Thymus (tissue), 11 donors: ENCODE results near the gene ZNF619. TPM values are rescaled to one million over a fixed set of nuclear protein-coding genes. Genes with fewer than 3 reads are reported as not detected.

Experiments used
- DNase-seq, 9 donors: peaks; one replicate each; pipeline ENCODE4 v3.0.0-alpha.2; 2013; ENCODE audit warnings: low spot score in 9 of 9, low read depth in 6 of 9, missing footprints in 1 of 9
- H3K27ac ChIP-seq, 2 donors: one replicate each; pipeline ENCODE4 v1.5.1; 2013; ENCODE audit warnings: control low read depth in 1 of 2, low read depth in 1 of 2, low read length in 1 of 2, mild to moderate bottlenecking in 1 of 2, moderate library complexity in 1 of 2
- H3K27me3 ChIP-seq, 2 donors: one replicate each; pipeline ENCODE4 v1.5.1; 2013; ENCODE audit warnings: low read length in 1 of 2; ENCODE audit not compliant: control insufficient read depth in 2 of 2, insufficient read depth in 1 of 2
- H3K36me3 ChIP-seq, 2 donors: one replicate each; pipeline ENCODE4 v1.5.1; 2013; ENCODE audit warnings: low read length in 1 of 2, mild to moderate bottlenecking in 1 of 2, moderate library complexity in 1 of 2; ENCODE audit not compliant: control insufficient read depth in 2 of 2, insufficient read depth in 2 of 2
- H3K4me1 ChIP-seq, 2 donors: one replicate each; pipeline ENCODE4 v1.5.1; 2013; ENCODE audit warnings: low read length in 2 of 2; ENCODE audit not compliant: control insufficient read depth in 2 of 2, insufficient read depth in 2 of 2
- H3K4me3 ChIP-seq, 2 donors: one replicate each; pipeline ENCODE4 v1.5.1; 2013; ENCODE audit warnings: low read length in 2 of 2, control low read depth in 1 of 2, mild to moderate bottlenecking in 1 of 2
- H3K9me3 ChIP-seq, 2 donors: one replicate each; pipeline ENCODE4 v1.5.1; 2013; ENCODE audit warnings: low read length in 1 of 2, mild to moderate bottlenecking in 1 of 2; ENCODE audit not compliant: control insufficient read depth in 2 of 2, insufficient read depth in 1 of 2
- WGBS: extraction: QIAGEN DNeasy Blood & Tissue Kit; methylation state at CpG from one replicate; pipeline ENCODE4 v1.1.7; 2013; 5-methylcytosine and 5-hydroxymethylcytosine counted together
- polyA plus RNA-seq: library from polyadenylated mRNA; stranded (reverse); fragments of 200-250 nt; gene quantifications from one replicate; pipeline ENCODE4 v1.2.3, GENCODE V29; 2013
- total RNA-seq: library from RNA; stranded (reverse); fragments of 120-200 nt; gene quantifications from one replicate; pipeline ENCODE4 v1.2.4, GENCODE V29; 2013
- donor health status: healthy.

The ZNF619 gene
- total and polyA plus RNA-seq, 2 donors: 1.3 to 2.8 TPM

DNA sequence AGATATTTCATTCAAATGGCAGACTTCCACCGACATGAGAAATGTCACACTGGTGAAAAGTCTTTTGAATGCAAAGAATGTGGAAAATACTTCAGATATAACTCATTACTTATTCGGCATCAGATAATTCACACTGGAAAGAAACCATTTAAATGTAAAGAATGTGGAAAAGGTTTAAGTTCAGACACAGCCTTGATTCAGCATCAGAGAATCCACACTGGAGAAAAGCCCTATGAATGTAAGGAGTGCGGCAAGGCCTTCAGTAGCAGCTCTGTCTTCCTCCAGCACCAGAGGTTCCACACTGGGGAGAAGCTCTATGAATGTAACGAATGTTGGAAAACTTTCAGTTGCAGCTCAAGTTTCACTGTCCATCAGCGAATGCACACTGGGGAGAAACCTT, 39.3 kb downstream of the ZNF619 start:
- WGBS: 97% methylated on average over 5 of the region's 5 CpGs
- H3K36me3 ChIP-seq: peaks cover 0 to 3% of the 10 kb centered on the region in 2 donors

DNA sequence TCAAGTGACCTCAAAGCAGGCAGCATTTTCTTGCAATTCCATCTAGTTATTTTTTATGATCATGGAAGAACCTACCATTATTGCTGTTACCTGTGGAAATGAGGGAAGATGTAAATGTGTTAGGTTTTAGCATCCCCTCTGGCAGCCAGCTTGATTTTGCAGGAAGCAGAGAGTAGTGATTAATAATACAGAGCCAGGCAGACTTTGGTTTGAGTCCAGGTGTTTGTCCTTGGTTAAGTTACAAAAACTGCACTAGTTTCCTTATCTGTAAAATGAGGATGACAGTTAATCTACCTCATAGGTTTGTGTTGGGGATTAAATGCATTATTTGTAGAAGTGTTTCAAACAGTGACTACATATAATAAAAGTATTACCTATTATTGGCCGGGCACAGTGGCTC, 41.1 kb downstream of the ZNF619 start:
- 96% methylated on average over 1 of the region's 1 CpG for WGBS
- Histone ChIP-seq H3K9me3 (no peaks in the 10 kb centered on the region), H3K27me3 (no peaks in the 10 kb centered on the region)

More for the DNA sequence above, 39.3 kb downstream of the ZNF619 start:
- no peak overlapping the region for H3K4me3 ChIP-seq
- no peaks in the 10 kb centered on the region for H3K9me3 ChIP-seq
- H3K27me3 ChIP-seq: no peaks in the 10 kb centered on the region
- no peak for DNase-seq
- H3K4me1 ChIP-seq: no peaks in the 10 kb centered on the region
- no peak overlapping the region for H3K27ac ChIP-seq

DNA sequence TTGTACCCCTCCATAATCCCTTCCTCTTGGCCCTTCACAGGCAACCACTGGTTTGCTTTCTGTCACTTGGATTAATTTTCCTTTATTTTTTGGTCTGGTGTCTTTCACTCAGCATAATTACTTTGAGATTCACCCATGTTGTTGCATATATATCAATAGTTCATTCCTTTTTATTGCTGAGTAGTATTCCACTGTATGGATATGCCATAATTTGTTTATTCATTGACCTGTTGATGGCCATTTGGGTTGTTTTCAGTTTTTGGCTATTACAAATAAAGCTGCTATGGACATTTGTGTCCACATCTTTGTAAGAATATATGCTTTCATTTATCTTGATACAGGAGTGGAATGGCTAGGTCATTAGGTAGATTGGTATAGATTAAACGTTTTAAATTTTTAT, 41.9 kb downstream of the ZNF619 start:
- no peak overlapping the region for H3K4me3 ChIP-seq
- H3K27me3 ChIP-seq: no peaks in the 10 kb centered on the region
- WGBS: 98% methylated on average over 1 of the region's 1 CpG

More for the DNA sequence above, 41.1 kb downstream of the ZNF619 start:
- DNase-seq: no peak
- Histone ChIP-seq H3K4me1 (no peaks in the 10 kb centered on the region), H3K36me3 (no peaks in the 10 kb centered on the region), H3K27ac (no peak overlapping the region), H3K4me3 (no peak overlapping the region)

DNA sequence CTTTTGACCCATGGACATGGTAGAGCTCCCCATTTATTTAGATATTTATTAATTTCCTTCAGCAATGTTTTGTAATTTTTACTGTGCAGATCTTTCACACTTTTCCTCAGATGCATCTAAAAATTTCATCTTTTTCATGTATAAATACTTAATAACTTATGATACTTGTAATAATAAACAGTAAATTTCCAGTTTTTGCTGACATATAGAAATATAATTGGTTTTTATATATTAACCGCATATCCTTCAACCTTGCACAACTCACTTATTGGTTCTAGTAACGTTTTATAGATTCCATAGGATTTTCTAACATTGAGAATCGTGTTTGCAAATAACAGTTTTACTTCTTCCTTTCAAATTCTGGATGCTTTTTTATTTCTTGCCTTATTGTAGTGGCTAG, 44.3 kb downstream of the ZNF619 start:
- no peaks in the 10 kb centered on the region for H3K9me3 ChIP-seq
- no peak for DNase-seq
- no peak overlapping the region for H3K27ac ChIP-seq
- no peak overlapping the region for H3K4me3 ChIP-seq
- no peaks in the 10 kb centered on the region for H3K27me3 ChIP-seq
- H3K4me1 ChIP-seq: peaks cover 4 to 12% of the 10 kb centered on the region in 2 donors
- no peaks in the 10 kb centered on the region for H3K36me3 ChIP-seq
- whole genome bisulfite sequencing: 98% methylated on average over 3 of the region's 3 CpGs

More for the DNA sequence above, 41.9 kb downstream of the ZNF619 start:
- H3K36me3 ChIP-seq: no peaks in the 10 kb centered on the region
- H3K27ac ChIP-seq: no peak overlapping the region
- DNase-seq: no peak
- no peaks in the 10 kb centered on the region for H3K9me3 ChIP-seq
- H3K4me1 ChIP-seq: no peaks in the 10 kb centered on the region

DNA sequence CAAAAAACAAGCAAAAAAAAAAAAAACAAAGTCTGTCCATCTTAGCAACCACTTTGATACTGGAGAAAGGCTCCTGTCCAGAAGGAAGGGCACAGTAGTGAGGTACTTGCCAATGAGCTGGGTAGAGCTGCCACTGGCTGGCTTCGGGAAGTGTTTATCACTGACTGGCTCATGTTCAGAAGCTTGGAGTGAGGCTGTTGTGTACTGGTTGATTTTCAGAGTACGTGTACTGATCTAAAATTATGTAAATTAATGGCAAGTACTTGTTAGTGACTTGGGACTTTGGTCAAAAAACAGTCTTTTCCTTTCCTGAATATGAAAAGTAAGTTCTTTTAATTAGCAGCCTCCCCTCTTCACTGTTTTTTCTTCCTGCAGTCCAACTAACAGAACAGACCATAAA, 46.9 kb downstream of the ZNF619 start:
- Histone ChIP-seq H3K9me3 (no peaks in the 10 kb centered on the region), H3K4me3 (no peak overlapping the region), H3K27ac (peak overlapping the region in 1 of 2 donors; percentile 34), H3K27me3 (no peaks in the 10 kb centered on the region), H3K4me1 (peaks cover 4 to 12% of the 10 kb centered on the region in 2 donors), H3K36me3 (peaks cover 0 to under 1% of the 10 kb centered on the region in 2 donors)
- 92% methylated on average over 2 of the region's 2 CpGs for WGBS
- no peak for DNase-seq

DNA sequence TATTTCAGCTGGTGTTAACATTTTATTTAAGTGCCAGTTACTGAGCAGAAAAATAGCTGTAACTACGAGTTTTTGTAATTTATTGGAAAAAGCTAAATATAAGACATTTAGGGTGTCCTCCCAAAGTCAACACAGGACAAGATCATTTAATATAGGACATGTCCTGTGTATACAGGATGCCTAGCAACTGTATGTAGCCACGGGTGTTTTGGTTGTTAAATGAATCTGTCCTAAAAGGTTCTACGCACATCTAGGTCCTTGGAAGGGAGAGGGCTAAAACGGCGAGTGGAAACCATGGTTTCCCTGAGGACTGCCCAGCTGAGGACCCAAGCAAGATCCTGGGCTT, 47.3 kb downstream of the ZNF619 start:
- Histone ChIP-seq H3K27me3 (no peaks in the 10 kb centered on the region), H3K4me3 (peak overlapping the region; percentile 73 to 91), H3K4me1 (peaks cover 4 to 12% of the 10 kb centered on the region in 2 donors), H3K36me3 (peaks cover 0 to 4% of the 10 kb centered on the region in 2 donors), H3K9me3 (no peaks in the 10 kb centered on the region), H3K27ac (peak overlapping the region; percentile 61 to 92)
- DNase-seq: peak in 2 of 9 donors; percentile 5 to 21
- WGBS: 44% methylated on average over 5 of the region's 5 CpGs

DNA sequence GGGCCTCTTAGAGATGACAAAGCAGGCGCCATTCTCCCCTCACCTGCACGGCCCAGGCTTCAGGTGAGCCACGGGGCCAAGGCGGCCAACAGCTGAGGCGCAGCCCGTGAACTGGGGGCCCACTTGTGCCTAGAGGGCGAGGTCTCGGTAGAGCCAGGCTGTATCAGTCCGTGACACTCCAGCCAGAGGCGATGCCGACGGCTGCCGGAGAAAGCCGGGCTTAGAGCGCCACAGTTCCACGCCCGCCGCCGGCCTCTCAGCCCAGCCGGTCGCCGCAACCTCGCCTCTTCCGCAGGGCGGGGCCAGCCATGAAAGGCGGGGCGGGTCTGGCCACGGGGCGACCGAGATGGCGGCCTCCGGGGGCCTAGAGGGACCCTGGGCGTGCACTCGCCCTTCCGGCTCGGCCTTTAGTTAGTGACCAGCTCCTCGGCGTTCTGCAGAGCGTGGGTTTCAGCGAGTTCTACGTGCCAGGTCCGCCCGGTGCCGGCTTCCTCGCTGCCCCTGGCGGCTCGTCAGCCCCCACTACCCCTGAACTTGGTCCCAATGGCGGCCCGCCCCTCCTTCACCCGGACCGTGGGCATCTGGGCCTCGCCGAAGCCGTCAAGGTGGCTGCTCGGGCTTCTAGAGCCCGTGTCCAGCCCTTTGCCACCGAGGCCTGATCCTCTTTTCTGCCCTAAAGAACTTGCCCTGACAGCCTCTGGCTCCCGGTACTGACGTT, 47.8 kb downstream of the ZNF619 start, which contains the start of gene ZNF621:
Gene ZNF621 (plus strand): TSS at position 393 of the 718 bp plus-strand sequence. CDS start 881 bp downstream, outside the sequence.
- 1% methylated on average over 59 of the region's 59 CpGs for WGBS
- H3K27me3 ChIP-seq: no peaks in the 10 kb centered on the region
- H3K4me1 ChIP-seq: peaks cover 4 to 12% of the 10 kb centered on the region in 2 donors

DNA sequence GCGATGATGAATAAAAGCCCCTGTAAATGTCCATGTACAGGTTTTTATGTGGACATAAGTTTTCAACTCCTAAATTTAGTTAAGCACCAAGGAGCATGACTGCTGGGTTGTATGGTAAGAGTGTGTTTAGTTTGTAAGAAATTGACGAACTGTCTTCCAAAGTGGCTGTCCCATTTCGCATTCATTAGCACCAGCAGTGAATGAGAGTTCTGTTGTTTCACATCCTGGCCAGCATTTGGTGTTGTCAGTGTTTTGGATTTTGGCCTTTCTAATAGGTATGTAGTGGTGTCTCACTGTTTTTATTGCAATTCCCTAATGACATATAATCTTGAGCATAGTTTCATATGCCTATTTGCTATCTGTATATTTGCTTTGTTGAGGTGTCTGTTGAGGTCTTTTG, 51.5 kb downstream of the ZNF619 start:
- peaks cover 26 to 35% of the 10 kb centered on the region in 2 donors for H3K36me3 ChIP-seq
- DNase-seq: no peak
- H3K4me1 ChIP-seq: peaks cover 4 to 12% of the 10 kb centered on the region in 2 donors
- no peak overlapping the region for H3K27ac ChIP-seq
- no peaks in the 10 kb centered on the region for H3K27me3 ChIP-seq
- WGBS: 97% methylated on average over 3 of the region's 3 CpGs
- peaks cover 0 to 1% of the 10 kb centered on the region in 2 donors for H3K9me3 ChIP-seq
- H3K4me3 ChIP-seq: no peak overlapping the region

More for the DNA sequence above, 47.8 kb downstream of the ZNF619 start, which contains the start of gene ZNF621:
- peak; percentile 23 to 85 (median 64) for DNase-seq
- H3K36me3 ChIP-seq: peaks cover 3 to 4% of the 10 kb centered on the region in 2 donors
- peak within 1 kb of the TSS; percentile 73 to 91 for H3K4me3 ChIP-seq
- peak within 1 kb of the TSS; percentile 64 to 92 for H3K27ac ChIP-seq
- H3K9me3 ChIP-seq: no peaks in the 10 kb centered on the region

DNA sequence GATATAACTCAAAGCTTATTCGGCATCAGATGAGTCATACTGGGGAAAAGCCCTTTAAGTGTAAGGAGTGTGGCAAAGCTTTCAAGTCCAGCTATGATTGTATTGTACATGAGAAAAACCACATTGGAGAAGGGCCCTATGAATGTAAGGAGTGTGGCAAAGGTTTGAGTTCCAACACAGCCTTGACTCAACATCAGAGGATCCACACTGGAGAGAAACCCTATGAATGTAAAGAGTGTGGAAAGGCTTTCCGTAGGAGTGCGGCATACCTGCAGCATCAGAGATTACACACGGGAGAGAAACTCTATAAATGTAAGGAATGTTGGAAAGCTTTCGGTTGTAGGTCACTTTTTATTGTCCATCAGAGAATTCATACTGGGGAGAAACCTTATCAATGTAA, 55.3 kb downstream of the ZNF619 start:
- no peak for DNase-seq
- Histone ChIP-seq H3K4me1 (no peaks in the 10 kb centered on the region), H3K9me3 (peaks cover 0 to 1% of the 10 kb centered on the region in 2 donors), H3K27me3 (no peaks in the 10 kb centered on the region), H3K4me3 (no peak overlapping the region), H3K27ac (no peak overlapping the region), H3K36me3 (peaks cover 27 to 41% of the 10 kb centered on the region in 2 donors)
- 98% methylated on average over 5 of the region's 5 CpGs for WGBS
